GM12878 (cell line): ENCODE results near the gene RBM19. TPM values are rescaled to one million over a fixed set of nuclear protein-coding genes. Genes with fewer than 3 reads are reported as not detected.

Source experiments
- ATAC-seq: fragments of 200-7000 bp; cut with Tn5 transposase; 3 replicates; pipeline ENCODE4 v1.9.1; 2020; ENCODE audit warnings: mild to moderate bottlenecking, moderate library complexity
- BruUV-seq: library from RNA; stranded (reverse); fragments of 400-500 nt; replicated peaks from 2 replicates; lab custom pipeline; 2021; lab: Mats Ljungman, UMichigan
- CTCF ChIA-PET: fragments of 300-600 bp; sonication (Branson Sonifier 250); formaldehyde crosslinking; extraction: SDS; loops from one replicate; lab custom pipeline; 2021; ENCODE audit warnings: inconsistent platforms; lab: Yijun Ruan, JAX
- POLR2A ChIA-PET: fragments of 350-600 bp; formaldehyde crosslinking; extraction: SDS; loops from one replicate; lab custom pipeline; 2021; ENCODE audit warnings: inconsistent platforms; lab: Charles Lee
- RAD21 ChIA-PET: fragments of 300-600 bp; sonication (Branson Sonifier 250); formaldehyde crosslinking; loops from one replicate; lab custom pipeline; 2023; ENCODE audit warnings: antibody characterized with exemption; ENCODE audit not compliant: unreplicated experiment; lab: Charles Lee
- SMC1A ChIA-PET: fragments of 300-600 bp; sonication (Branson Sonifier 250); formaldehyde crosslinking; loops from one replicate; lab custom pipeline; 2023; ENCODE audit not compliant: unreplicated experiment, uncharacterized antibody; lab: Charles Lee
- DNase-seq: peaks from one replicate; pipeline ENCODE4 v3.0.0-alpha.2; 2011; ENCODE audit warnings: low read depth, low spot score
- FAIRE-seq: peaks from 3 replicates; lab custom pipeline; 2011; peaks lifted over from hg19 to GRCh38; lab: Jason Lieb, UNC
- H2AFZ ChIP-seq: 2 replicates; pipeline ENCODE4 v1.6.0; 2011; ENCODE audit warnings: low read depth, low read length, control low read depth; ENCODE audit not compliant: control insufficient read depth
- H3K27ac ChIP-seq: 2 replicates; pipeline ENCODE4 v1.5.1; 2011; ENCODE audit warnings: control low read depth; ENCODE audit not compliant: control insufficient read depth, insufficient read depth
- H3K27me3 ChIP-seq, 2 experiments: replicated peaks in 1 of 2; 2 replicates each; pipeline versions ENCODE4 v1.6.0 to v1.6.1; 2011; ENCODE audit warnings: low read length in 1 of 2; ENCODE audit not compliant: control insufficient read depth in 2 of 2, insufficient read depth in 2 of 2
- H3K36me3 ChIP-seq, 2 experiments: 2 replicates each; pipeline ENCODE4 v1.5.1; 2011; ENCODE audit warnings: low read length in 1 of 2; ENCODE audit not compliant: control insufficient read depth in 2 of 2, insufficient read depth in 2 of 2
- H3K4me1 ChIP-seq: 2 replicates; pipeline ENCODE4 v1.6.1; 2011; ENCODE audit warnings: mild to moderate bottlenecking, low read length, moderate library complexity, mixed read lengths; ENCODE audit not compliant: control insufficient read depth, insufficient read depth
- H3K4me2 ChIP-seq: 2 replicates; pipeline ENCODE4 v1.6.0; 2011; ENCODE audit warnings: control low read depth; ENCODE audit not compliant: control insufficient read depth, insufficient read depth
- H3K4me3 ChIP-seq: fragments of 200-600 bp; sonication (generic); 2 replicates; pipeline ENCODE4 v1.5.1; 2016
- H3K79me2 ChIP-seq: 2 replicates; pipeline ENCODE4 v1.6.0; 2011; ENCODE audit warnings: low read length; ENCODE audit not compliant: control insufficient read depth, insufficient read depth
- H3K9ac ChIP-seq: 2 replicates; pipeline ENCODE4 v1.8.0; 2011; ENCODE audit warnings: low read length, control low read depth, mixed read lengths; ENCODE audit not compliant: control insufficient read depth, insufficient read depth
- H3K9me3 ChIP-seq: replicated peaks from 3 replicates; pipeline ENCODE4 v1.5.1; 2011; ENCODE audit warnings: mild to moderate bottlenecking, low read length; ENCODE audit not compliant: control insufficient read depth, insufficient read depth
- H4K20me1 ChIP-seq: 2 replicates; pipeline ENCODE4 v1.6.0; 2011; ENCODE audit not compliant: control insufficient read depth, insufficient read depth
- CREB1 ChIP-seq: IDR thresholded peaks from 2 replicates; pipeline ENCODE4 v1.6.1; 2012; ENCODE audit warnings: low read depth, mild to moderate bottlenecking, inconsistent platforms
- KLF5 ChIP-seq: fragments of 450-650 bp; IDR thresholded peaks from 2 replicates; pipeline ENCODE4 v1.6.1; 2014; ENCODE audit warnings: mild to moderate bottlenecking; ENCODE audit not compliant: partially characterized antibody
- NFIC ChIP-seq: IDR thresholded peaks from 2 replicates; pipeline ENCODE4 v1.6.1; 2012; ENCODE audit warnings: low read depth, mild to moderate bottlenecking, inconsistent platforms, low read length, moderate library complexity
- RFX5 ChIP-seq: IDR thresholded peaks from 2 replicates; pipeline ENCODE4 v1.6.1; 2011; ENCODE audit warnings: low read depth, low read length, improper control_type of control experiment
- SMAD5 ChIP-seq: IDR thresholded peaks from 2 replicates; pipeline ENCODE4 v1.6.1; 2016; ENCODE audit warnings: antibody characterized with exemption, low read depth
- ZBTB40 ChIP-seq: fragments of 450-650 bp; IDR thresholded peaks from 2 replicates; pipeline ENCODE4 v1.6.1; 2016; ENCODE audit warnings: mild to moderate bottlenecking, moderate library complexity, borderline replicate concordance
- ZNF217 ChIP-seq: fragments of 450-650 bp; IDR thresholded peaks from 2 replicates; pipeline ENCODE4 v1.6.1; 2017; ENCODE audit warnings: antibody characterized with exemption, mild to moderate bottlenecking
- ZNF384 ChIP-seq: IDR thresholded peaks from 2 replicates; pipeline ENCODE4 v1.6.1; 2012; ENCODE audit warnings: low read depth, mild to moderate bottlenecking, low read length, improper control_type of control experiment, borderline replicate concordance
- WGBS: methylation state at CpG from one replicate; pipeline ENCODE4 v1.1.6; 2016; ENCODE audit warnings: low lambda C conversion rate; ENCODE audit not compliant: insufficient replicate concordance, insufficient coverage; ENCODE audit errors: missing lambda C conversion rate; 5-methylcytosine and 5-hydroxymethylcytosine counted together
- in situ Hi-C: fragments of 300-500 bp; cut with MboI; formaldehyde crosslinking; loops from 9 replicates; pipeline ENCODE4 v1.14.3; 2018; ENCODE audit warnings: mixed read lengths
- intact Hi-C: fragments of 100-400 bp; cut with micrococcal nuclease; formaldehyde crosslinking; loops from one replicate; pipeline ENCODE4 v1.14.2; 2022; ENCODE audit not compliant: unreplicated experiment
- polyA plus RNA-seq, 11 experiments: library from polyadenylated mRNA; depleted of rRNA in 4 of 11; unstranded in 6 of 11; stranded (reverse) in 5 of 11; fragments of >200 nt; fragmentation: Nextera tagmentation in 4 of 11; fragmentation: Illumina TruSeq in 1 of 11; extraction: Ambion mirVana in 4 of 11; extraction: Trizol in 1 of 11; gene quantifications; 1 replicate in 1 of 11; 2 replicates in 10 of 11; pipeline versions ENCODE4 v1.2.1 to v1.2.3, GENCODE V29; 2011 to 2016; ENCODE audit warnings: inconsistent platforms in 2 of 11, missing spikeins in 2 of 11, low read depth in 1 of 11
- total RNA-seq, 4 experiments: library from RNA; depleted of rRNA in 3 of 4; stranded (reverse); fragments of >200 nt in 3 of 4; fragmentation: Illumina TruSeq in 1 of 4; extraction: Trizol in 1 of 4; gene quantifications; 2 replicates each; pipeline versions ENCODE4 v1.2.1 to v1.2.3, GENCODE V29; 2013 to 2021
- TF ChIP-seq, protein P1 (sequence below): fragments of 450-650 bp; IDR thresholded peaks from 2 replicates; pipeline ENCODE4 v1.6.1; 2017; ENCODE audit warnings: mild to moderate bottlenecking
- TF ChIP-seq, protein P2 (sequence below): IDR thresholded peaks from 2 replicates; pipeline ENCODE4 v1.6.1; 2012; ENCODE audit warnings: improper control_type of control experiment, low read depth, low read length; ENCODE audit not compliant: insufficient replicate concordance

The RBM19 gene
- total and polyA plus RNA-seq, 10 of the 15 experiments (the other 5 are each of a cell fraction or from before 2014, with no cell fraction given): 4.2 to 42.9 (median 28.4) TPM

GRCh38 chr12:113950873-113951272 is 15.3 kb downstream of the RBM19 start (continued):
- TF ChIP-seq ZNF384: no peak
- TF ChIP-seq, protein P1, sequence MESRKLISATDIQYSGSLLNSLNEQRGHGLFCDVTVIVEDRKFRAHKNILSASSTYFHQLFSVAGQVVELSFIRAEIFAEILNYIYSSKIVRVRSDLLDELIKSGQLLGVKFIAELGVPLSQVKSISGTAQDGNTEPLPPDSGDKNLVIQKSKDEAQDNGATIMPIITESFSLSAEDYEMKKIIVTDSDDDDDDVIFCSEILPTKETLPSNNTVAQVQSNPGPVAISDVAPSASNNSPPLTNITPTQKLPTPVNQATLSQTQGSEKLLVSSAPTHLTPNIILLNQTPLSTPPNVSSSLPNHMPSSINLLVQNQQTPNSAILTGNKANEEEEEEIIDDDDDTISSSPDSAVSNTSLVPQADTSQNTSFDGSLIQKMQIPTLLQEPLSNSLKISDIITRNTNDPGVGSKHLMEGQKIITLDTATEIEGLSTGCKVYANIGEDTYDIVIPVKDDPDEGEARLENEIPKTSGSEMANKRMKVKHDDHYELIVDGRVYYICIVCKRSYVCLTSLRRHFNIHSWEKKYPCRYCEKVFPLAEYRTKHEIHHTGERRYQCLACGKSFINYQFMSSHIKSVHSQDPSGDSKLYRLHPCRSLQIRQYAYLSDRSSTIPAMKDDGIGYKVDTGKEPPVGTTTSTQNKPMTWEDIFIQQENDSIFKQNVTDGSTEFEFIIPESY: no peak

DNA sequence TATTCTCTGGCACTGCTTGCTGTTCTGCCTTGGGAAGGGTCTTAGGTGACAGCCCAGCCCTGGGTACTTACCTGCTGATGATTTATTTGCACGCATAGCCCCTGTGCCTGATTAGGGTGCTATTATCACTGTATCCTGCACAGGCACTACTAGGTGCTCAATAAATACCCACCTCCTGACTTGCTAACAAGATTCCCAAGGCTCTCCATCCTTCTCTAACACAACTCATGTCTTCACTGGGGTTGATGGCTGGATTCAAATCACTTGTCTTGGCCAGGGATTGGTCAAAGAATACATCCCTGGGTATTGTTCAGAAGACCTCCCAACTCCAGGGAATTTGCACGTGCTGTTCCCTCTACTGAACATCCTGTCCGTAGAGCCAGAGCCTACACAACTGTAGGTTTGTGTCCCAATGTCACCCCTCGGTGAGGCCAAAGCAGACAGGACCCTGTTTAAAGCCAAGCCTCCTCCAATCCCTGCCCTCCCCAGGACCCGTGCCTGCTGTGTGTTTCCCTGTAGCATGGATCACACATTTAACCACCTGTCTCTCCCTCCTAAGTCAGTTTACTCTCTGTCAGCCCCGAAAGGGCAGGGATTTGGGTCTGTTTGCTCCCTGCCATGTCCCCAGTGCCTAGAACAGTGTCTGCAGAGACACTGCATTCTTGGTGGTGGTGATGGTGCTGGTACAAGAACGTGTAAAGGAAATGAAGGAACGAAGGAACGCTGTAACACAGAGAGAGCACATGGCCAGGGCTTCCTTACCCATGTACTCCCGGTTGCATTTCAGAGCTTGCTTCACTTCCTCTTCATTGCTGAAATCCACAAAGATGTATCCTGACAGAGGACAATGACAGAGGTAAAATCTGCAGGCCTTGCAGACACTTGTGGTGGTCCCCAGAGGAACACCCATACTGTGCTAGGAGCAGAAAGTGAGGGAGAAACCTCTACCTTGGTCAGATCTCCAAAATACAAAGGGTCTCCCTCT is 16.5 kb downstream of the RBM19 start:
- DNase-seq (no peak), FAIRE-seq (no peak), ATAC-seq (no peak)
- Histone ChIP-seq H2AFZ (no peak overlapping the region), H4K20me1 (no peaks in the 10 kb centered on the region), H3K79me2 (no peaks in the 10 kb centered on the region), H3K4me2 (no peak overlapping the region), H3K9ac (no peak overlapping the region), H3K27ac (no peak overlapping the region), H3K4me1 (no peaks in the 10 kb centered on the region), H3K9me3 (no peaks in the 10 kb centered on the region), H3K27me3 (no peaks in the 10 kb centered on the region), H3K4me3 (no peak overlapping the region), H3K36me3 (peaks cover 16 to 25% of the 10 kb centered on the region in 2 experiments)
- ChIA-PET SMC1A (no interaction called here), CTCF (no interaction called here), RAD21 (no interaction called here), POLR2A (no interaction called here)
- 91% methylated on average over 10 of the region's 10 CpGs for WGBS
- intact Hi-C loops: no loop called here
- no TSS peak for BruUV-seq
- in situ Hi-C loops: no loop called here
- TF ChIP-seq ZBTB40: no peak
- TF ChIP-seq, protein P2, sequence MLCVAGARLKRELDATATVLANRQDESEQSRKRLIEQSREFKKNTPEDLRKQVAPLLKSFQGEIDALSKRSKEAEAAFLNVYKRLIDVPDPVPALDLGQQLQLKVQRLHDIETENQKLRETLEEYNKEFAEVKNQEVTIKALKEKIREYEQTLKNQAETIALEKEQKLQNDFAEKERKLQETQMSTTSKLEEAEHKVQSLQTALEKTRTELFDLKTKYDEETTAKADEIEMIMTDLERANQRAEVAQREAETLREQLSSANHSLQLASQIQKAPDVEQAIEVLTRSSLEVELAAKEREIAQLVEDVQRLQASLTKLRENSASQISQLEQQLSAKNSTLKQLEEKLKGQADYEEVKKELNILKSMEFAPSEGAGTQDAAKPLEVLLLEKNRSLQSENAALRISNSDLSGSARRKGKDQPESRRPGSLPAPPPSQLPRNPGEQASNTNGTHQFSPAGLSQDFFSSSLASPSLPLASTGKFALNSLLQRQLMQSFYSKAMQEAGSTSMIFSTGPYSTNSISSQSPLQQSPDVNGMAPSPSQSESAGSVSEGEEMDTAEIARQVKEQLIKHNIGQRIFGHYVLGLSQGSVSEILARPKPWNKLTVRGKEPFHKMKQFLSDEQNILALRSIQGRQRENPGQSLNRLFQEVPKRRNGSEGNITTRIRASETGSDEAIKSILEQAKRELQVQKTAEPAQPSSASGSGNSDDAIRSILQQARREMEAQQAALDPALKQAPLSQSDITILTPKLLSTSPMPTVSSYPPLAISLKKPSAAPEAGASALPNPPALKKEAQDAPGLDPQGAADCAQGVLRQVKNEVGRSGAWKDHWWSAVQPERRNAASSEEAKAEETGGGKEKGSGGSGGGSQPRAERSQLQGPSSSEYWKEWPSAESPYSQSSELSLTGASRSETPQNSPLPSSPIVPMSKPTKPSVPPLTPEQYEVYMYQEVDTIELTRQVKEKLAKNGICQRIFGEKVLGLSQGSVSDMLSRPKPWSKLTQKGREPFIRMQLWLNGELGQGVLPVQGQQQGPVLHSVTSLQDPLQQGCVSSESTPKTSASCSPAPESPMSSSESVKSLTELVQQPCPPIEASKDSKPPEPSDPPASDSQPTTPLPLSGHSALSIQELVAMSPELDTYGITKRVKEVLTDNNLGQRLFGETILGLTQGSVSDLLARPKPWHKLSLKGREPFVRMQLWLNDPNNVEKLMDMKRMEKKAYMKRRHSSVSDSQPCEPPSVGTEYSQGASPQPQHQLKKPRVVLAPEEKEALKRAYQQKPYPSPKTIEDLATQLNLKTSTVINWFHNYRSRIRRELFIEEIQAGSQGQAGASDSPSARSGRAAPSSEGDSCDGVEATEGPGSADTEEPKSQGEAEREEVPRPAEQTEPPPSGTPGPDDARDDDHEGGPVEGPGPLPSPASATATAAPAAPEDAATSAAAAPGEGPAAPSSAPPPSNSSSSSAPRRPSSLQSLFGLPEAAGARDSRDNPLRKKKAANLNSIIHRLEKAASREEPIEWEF: no peak
- no peak for TF ChIP-seq KLF5
- TF ChIP-seq NFIC: no peak
- no peak for TF ChIP-seq CREB1
- TF ChIP-seq SMAD5: no peak
- no peak for TF ChIP-seq ZNF217
- no peak for TF ChIP-seq RFX5
